Peyer's patch (tissue), 4 donors: Measurements from ENCODE around the gene TAF11.

Source experiments
- POLR2A ChIP-seq, 2 donors: fragments of 450-650 bp; IDR thresholded peaks; one replicate each; pipeline ENCODE4 v1.5.1; 2017; ENCODE audit warnings: antibody characterized with exemption in 2 of 2, mild to moderate bottlenecking in 2 of 2, moderate library complexity in 2 of 2
- TF ChIP-seq, protein P1 (sequence below), 6 experiments: fragments of 450-650 bp in 4 of 6; fragments of 200-600 bp in 2 of 6; sonication (generic) in 1 of 6; IDR thresholded peaks; one replicate each; pipeline ENCODE4 v1.5.1; 2017 to 2019; ENCODE audit warnings: antibody characterized with exemption in 6 of 6, mild to moderate bottlenecking in 3 of 6, moderate library complexity in 1 of 6

DNA sequence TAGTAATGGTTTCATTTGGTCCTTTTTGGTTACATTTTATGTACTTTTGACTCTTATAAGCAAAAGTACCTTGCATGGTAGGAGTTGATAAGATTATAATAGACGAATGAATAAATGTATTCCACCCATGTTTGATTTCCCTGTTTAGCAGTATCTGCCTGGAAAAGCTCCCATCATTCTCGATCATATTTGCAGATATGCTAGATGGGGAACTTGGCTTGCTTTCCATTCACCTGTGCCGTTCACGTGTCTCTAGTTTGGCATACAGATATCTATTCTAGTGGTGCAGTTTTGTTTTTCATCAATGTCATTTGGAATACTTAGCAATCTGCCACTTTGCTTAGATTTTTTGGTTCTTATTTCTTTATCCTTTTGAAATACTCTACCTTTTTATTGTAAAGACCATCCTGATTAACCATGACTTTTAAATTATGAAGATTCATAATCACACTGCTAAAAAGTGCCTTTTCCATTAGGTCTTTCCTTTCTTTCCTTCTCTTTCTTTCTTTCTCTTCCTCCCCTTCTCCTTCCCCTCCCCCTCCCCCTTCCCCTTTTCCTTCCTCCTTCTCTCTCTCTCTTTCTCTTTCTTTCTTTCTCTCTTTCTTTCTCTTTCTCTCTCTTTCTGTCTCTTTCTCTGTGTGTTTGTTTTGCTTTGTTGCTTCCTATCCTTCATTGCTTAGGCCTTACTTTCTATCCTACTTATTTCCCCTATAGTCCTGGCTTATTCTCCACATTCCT is 41.6 kb upstream of the TAF11 start:
- TF ChIP-seq, protein P1, sequence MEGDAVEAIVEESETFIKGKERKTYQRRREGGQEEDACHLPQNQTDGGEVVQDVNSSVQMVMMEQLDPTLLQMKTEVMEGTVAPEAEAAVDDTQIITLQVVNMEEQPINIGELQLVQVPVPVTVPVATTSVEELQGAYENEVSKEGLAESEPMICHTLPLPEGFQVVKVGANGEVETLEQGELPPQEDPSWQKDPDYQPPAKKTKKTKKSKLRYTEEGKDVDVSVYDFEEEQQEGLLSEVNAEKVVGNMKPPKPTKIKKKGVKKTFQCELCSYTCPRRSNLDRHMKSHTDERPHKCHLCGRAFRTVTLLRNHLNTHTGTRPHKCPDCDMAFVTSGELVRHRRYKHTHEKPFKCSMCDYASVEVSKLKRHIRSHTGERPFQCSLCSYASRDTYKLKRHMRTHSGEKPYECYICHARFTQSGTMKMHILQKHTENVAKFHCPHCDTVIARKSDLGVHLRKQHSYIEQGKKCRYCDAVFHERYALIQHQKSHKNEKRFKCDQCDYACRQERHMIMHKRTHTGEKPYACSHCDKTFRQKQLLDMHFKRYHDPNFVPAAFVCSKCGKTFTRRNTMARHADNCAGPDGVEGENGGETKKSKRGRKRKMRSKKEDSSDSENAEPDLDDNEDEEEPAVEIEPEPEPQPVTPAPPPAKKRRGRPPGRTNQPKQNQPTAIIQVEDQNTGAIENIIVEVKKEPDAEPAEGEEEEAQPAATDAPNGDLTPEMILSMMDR (IDR thresholded peaks at IDR 0.05) = no peak
- no peak for TF ChIP-seq POLR2A (IDR thresholded peaks at IDR 0.05)
